Gastrocnemius medialis (tissue), 4 donors: ENCODE measurements around the gene TOPAZ1.

Experiments used
- POLR2A ChIP-seq, 2 donors: fragments of 450-650 bp; IDR thresholded peaks; one replicate each; pipeline ENCODE4 v1.6.1; 2017; ENCODE audit warnings: antibody characterized with exemption in 2 of 2, mild to moderate bottlenecking in 2 of 2, moderate library complexity in 2 of 2
- TF ChIP-seq, protein P1 (sequence below), 5 experiments: fragments of 450-650 bp in 3 of 5; fragments of 200-600 bp in 2 of 5; sonication (generic) in 2 of 5; IDR thresholded peaks in 4 of 5; conservative IDR thresholded peaks in 1 of 5; 1 replicate in 4 of 5; 2 replicates in 1 of 5; pipeline ENCODE4 v1.5.1; 2016 to 2019; ENCODE audit warnings: antibody characterized with exemption in 5 of 5, mild to moderate bottlenecking in 3 of 5, moderate library complexity in 3 of 5

DNA sequence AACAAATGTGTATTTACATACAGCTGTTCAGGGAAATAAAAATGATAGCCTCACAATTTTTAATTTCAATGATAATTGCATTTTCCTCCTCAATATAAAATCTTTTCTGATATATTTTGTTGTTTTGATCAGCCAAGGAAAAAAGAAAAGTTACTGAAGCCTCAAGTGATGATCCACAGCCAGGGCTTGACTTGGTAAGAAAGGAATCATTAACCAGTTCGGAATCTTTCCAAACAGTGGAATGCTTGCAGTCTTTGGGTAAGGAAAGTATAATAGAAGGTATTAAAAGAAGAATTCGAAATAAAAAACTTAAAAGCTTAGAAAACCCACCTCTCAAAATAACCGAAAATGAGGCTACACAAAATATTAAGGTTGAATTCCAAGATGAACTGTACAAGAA lies 1.0 kb downstream of the TOPAZ1 start:
- TF ChIP-seq, protein P1, sequence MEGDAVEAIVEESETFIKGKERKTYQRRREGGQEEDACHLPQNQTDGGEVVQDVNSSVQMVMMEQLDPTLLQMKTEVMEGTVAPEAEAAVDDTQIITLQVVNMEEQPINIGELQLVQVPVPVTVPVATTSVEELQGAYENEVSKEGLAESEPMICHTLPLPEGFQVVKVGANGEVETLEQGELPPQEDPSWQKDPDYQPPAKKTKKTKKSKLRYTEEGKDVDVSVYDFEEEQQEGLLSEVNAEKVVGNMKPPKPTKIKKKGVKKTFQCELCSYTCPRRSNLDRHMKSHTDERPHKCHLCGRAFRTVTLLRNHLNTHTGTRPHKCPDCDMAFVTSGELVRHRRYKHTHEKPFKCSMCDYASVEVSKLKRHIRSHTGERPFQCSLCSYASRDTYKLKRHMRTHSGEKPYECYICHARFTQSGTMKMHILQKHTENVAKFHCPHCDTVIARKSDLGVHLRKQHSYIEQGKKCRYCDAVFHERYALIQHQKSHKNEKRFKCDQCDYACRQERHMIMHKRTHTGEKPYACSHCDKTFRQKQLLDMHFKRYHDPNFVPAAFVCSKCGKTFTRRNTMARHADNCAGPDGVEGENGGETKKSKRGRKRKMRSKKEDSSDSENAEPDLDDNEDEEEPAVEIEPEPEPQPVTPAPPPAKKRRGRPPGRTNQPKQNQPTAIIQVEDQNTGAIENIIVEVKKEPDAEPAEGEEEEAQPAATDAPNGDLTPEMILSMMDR (IDR thresholded peaks at IDR 0.05 in 4 of 5, conservative IDR thresholded peaks at IDR 0.05 in 1 of 5), result no peak
- no peak for TF ChIP-seq POLR2A (IDR thresholded peaks at IDR 0.05)
